Mesendoderm (in vitro differentiated cells): ENCODE data around the gene FAM209B.

Source experiments
- DNase-seq: peaks from one replicate; pipeline ENCODE4 v3.0.0; 2013
- H2AK5ac ChIP-seq: 2 replicates; pipeline ENCODE4 v1.6.1; 2013; ENCODE audit warnings: low read length, inconsistent platforms
- H2BK120ac ChIP-seq: 2 replicates; pipeline ENCODE4 v1.6.1; 2013; ENCODE audit warnings: low read depth, mild to moderate bottlenecking, low read length, moderate library complexity, mixed read lengths
- H2BK15ac ChIP-seq: replicated peaks from 2 replicates; pipeline ENCODE4 v1.6.1; 2013; ENCODE audit warnings: low read depth, mild to moderate bottlenecking, moderate library complexity
- H2BK5ac ChIP-seq: 2 replicates; pipeline ENCODE4 v1.6.1; 2013; ENCODE audit warnings: low read length, inconsistent platforms
- H3K18ac ChIP-seq: 2 replicates; pipeline ENCODE4 v1.6.1; 2013; ENCODE audit warnings: mild to moderate bottlenecking, low read length, mixed read lengths
- H3K23ac ChIP-seq: one replicate; pipeline ENCODE4 v1.6.1; 2013; ENCODE audit warnings: low read length
- H3K27ac ChIP-seq: 2 replicates; pipeline ENCODE4 v1.5.1; 2013; ENCODE audit warnings: low read depth, mild to moderate bottlenecking, inconsistent platforms, low read length, moderate library complexity
- H3K27me3 ChIP-seq: 2 replicates; pipeline ENCODE4 v1.6.1; 2013; ENCODE audit warnings: low read length, control low read depth, mild to moderate bottlenecking, inconsistent platforms; ENCODE audit not compliant: insufficient read depth, poor library complexity
- H3K36me3 ChIP-seq: 2 replicates; pipeline ENCODE4 v1.6.1; 2013; ENCODE audit warnings: low read length, inconsistent platforms; ENCODE audit not compliant: control insufficient read depth, insufficient read depth
- H3K4ac ChIP-seq: one replicate; pipeline ENCODE4 v1.6.1; 2013; ENCODE audit warnings: low read depth, mild to moderate bottlenecking, low read length, moderate library complexity
- H3K4me1 ChIP-seq: 2 replicates; pipeline ENCODE4 v1.6.1; 2013; ENCODE audit warnings: low read depth, low read length, inconsistent platforms; ENCODE audit not compliant: control insufficient read depth
- H3K4me2 ChIP-seq: 2 replicates; pipeline ENCODE4 v1.6.1; 2013; ENCODE audit warnings: low read length
- H3K4me3 ChIP-seq: 2 replicates; pipeline ENCODE4 v1.5.1; 2013; ENCODE audit warnings: mild to moderate bottlenecking, low read length
- H3K56ac ChIP-seq: one replicate; pipeline ENCODE4 v1.6.1; 2013; ENCODE audit warnings: low read length
- H3K79me1 ChIP-seq: 2 replicates; pipeline ENCODE4 v1.6.1; 2013; ENCODE audit warnings: low read length, inconsistent platforms
- H3K79me2 ChIP-seq: 2 replicates; pipeline ENCODE4 v1.6.1; 2013; ENCODE audit warnings: mild to moderate bottlenecking, low read length; ENCODE audit not compliant: control insufficient read depth, insufficient read depth
- H3K9ac ChIP-seq: 2 replicates; pipeline ENCODE4 v1.6.1; 2013; ENCODE audit warnings: low read length, inconsistent platforms
- H4K5ac ChIP-seq: one replicate; pipeline ENCODE4 v1.6.1; 2013; ENCODE audit warnings: low read length
- H4K8ac ChIP-seq: one replicate; pipeline ENCODE4 v1.6.1; 2013; ENCODE audit warnings: low read depth, mild to moderate bottlenecking, control low read depth, low read length, moderate library complexity
- WGBS: extraction: QIAGEN DNeasy Blood & Tissue Kit; methylation state at CpG from one replicate; pipeline ENCODE4 v1.1.7; 2013; ENCODE audit warnings: low lambda C conversion rate, missing lambda C conversion rate; ENCODE audit not compliant: insufficient coverage; ENCODE audit errors: extremely low coverage; 5-methylcytosine and 5-hydroxymethylcytosine counted together

The FAM209B gene

GRCh38 chr20:56517211-56517610, 15.8 kb upstream of the FAM209B start:
- Histone ChIP-seq H3K9ac (no peak overlapping the region), H3K4ac (no peak overlapping the region), H2AK5ac (no peak overlapping the region), H2BK5ac (no peak overlapping the region), H4K5ac (no peak overlapping the region), H3K18ac (no peak overlapping the region), H2BK120ac (no peak overlapping the region), H3K23ac (no peak overlapping the region), H3K4me2 (no peak overlapping the region), H3K27ac (no peak overlapping the region), H3K79me2 (no peaks in the 10 kb centered on the region), H3K36me3 (peaks cover 13% of the 10 kb centered on the region), H3K27me3 (no peaks in the 10 kb centered on the region), H3K4me1 (peaks cover 4% of the 10 kb centered on the region), H2BK15ac (no peak overlapping the region), H3K79me1 (no peaks in the 10 kb centered on the region), H4K8ac (no peak overlapping the region), H3K4me3 (no peak overlapping the region), H3K56ac (no peak overlapping the region)
- no peak for DNase-seq
- WGBS: no CpG with 5 or more reads among the region's 7 CpGs

DNA sequence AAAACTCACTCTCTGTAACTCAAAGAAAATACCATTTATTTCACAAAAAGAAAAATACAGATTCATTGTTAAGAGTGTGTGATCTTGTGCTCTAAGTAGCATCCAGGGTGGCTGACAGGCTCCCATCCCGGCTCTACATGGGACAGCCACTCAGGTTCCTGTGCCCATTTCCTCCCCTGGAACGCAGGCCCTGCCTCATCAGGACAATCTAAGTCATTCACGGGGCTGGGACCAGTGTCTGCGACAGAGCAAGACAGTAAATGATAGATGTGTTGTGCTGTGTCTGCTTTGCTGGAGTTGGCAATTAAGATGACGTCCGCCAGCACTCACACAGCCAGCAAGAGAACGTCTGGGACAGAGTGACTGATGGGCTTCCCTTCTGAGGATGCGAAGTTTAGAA, 15.4 kb upstream of the FAM209B start:
- Histone ChIP-seq H3K4me3 (no peak overlapping the region), H3K18ac (no peak overlapping the region), H4K5ac (no peak overlapping the region), H3K36me3 (peaks cover 11% of the 10 kb centered on the region), H3K23ac (no peak overlapping the region), H3K27me3 (no peaks in the 10 kb centered on the region), H3K79me1 (no peaks in the 10 kb centered on the region), H3K79me2 (no peaks in the 10 kb centered on the region), H2BK120ac (no peak overlapping the region), H3K27ac (no peak overlapping the region), H2AK5ac (no peak overlapping the region), H2BK5ac (no peak overlapping the region), H3K4ac (no peak overlapping the region), H2BK15ac (no peak overlapping the region), H3K56ac (no peak overlapping the region), H4K8ac (no peak overlapping the region), H3K4me2 (no peak overlapping the region), H3K9ac (no peak overlapping the region), H3K4me1 (peaks cover 4% of the 10 kb centered on the region)
- DNase-seq: no peak
- WGBS: no CpG with 5 or more reads among the region's 8 CpGs

DNA sequence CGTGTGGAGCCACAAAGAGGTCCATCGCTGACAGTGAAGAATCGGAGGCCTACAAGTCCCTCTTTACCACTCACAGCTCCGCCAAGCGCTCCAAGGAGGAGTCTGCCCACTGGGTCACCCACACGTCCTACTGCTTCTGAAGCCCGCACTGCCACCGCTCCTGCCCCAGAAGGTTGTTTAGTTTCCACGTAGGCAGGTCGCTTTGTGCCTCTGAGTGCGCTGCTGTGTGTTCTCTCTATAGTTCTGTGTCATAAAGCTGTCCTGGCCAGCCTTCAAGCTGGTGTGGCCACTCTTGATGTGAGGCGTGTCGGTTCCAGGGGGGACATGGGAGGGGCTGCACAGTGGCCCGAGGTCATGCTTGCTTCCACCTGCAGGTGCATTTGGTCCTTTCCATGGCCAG, 14.9 kb upstream of the FAM209B start:
- Histone ChIP-seq H3K18ac (no peak overlapping the region), H3K56ac (no peak overlapping the region), H2BK5ac (no peak overlapping the region), H4K8ac (no peak overlapping the region), H3K36me3 (peaks cover 10% of the 10 kb centered on the region), H3K4ac (no peak overlapping the region), H4K5ac (no peak overlapping the region), H2BK120ac (no peak overlapping the region), H3K4me1 (no peaks in the 10 kb centered on the region), H3K27ac (no peak overlapping the region), H3K4me2 (no peak overlapping the region), H2AK5ac (no peak overlapping the region), H2BK15ac (no peak overlapping the region), H3K79me1 (no peaks in the 10 kb centered on the region), H3K23ac (no peak overlapping the region), H3K9ac (no peak overlapping the region), H3K79me2 (no peaks in the 10 kb centered on the region), H3K27me3 (no peaks in the 10 kb centered on the region), H3K4me3 (no peak overlapping the region)
- no peak for DNase-seq
- no CpG with 5 or more reads among the region's 14 CpGs for WGBS

- H2BK120ac ChIP-seq: no peak overlapping the region
- H3K4ac ChIP-seq: no peak overlapping the region
- DNase-seq: no peak
- H2BK15ac ChIP-seq: no peak overlapping the region
- no peaks in the 10 kb centered on the region for H3K79me2 ChIP-seq
- no peak overlapping the region for H3K9ac ChIP-seq
- no peak overlapping the region for H3K4me3 ChIP-seq
- no peak overlapping the region for H3K18ac ChIP-seq
- no peak overlapping the region for H2BK5ac ChIP-seq
- no peaks in the 10 kb centered on the region for H3K79me1 ChIP-seq
- no peak overlapping the region for H2AK5ac ChIP-seq
- H3K4me1 ChIP-seq: no peaks in the 10 kb centered on the region
- no peak overlapping the region for H3K4me2 ChIP-seq
- H3K27me3 ChIP-seq: no peaks in the 10 kb centered on the region
- no peak overlapping the region for H4K8ac ChIP-seq
- H3K56ac ChIP-seq: no peak overlapping the region
- H3K23ac ChIP-seq: no peak overlapping the region
- H3K27ac ChIP-seq: no peak overlapping the region
- no peak overlapping the region for H4K5ac ChIP-seq
- H3K36me3 ChIP-seq: peaks cover 9% of the 10 kb centered on the region
- WGBS: no CpG with 5 or more reads among the region's 10 CpGs
These were observed 14.2 kb upstream of the FAM209B start for GRCh38 chr20:56518721-56519398.

DNA sequence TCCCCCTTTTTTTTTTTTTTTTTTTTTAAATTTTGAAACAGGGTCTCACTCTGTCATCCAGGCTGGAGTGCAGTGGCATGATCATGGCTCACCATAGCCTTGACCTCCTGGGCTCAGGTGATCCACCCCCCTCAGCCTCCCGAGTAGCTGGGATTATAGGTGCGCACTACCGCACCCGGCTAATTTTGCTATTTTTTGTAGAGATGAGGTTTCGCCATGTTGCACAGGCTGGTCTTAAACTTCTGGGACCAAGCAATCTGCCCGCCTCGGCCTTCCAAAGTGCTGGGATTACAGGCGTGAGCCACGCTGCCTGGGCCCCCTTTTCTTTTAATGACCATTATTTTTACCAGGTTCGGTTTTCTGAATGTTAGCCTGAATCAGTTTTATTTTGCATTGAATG, 13.5 kb upstream of the FAM209B start:
- Histone ChIP-seq H3K23ac (no peak overlapping the region), H2BK15ac (no peak overlapping the region), H2BK5ac (no peak overlapping the region), H3K56ac (no peak overlapping the region), H2BK120ac (no peak overlapping the region), H3K9ac (no peak overlapping the region), H3K4me2 (no peak overlapping the region), H3K4ac (no peak overlapping the region), H3K27me3 (no peaks in the 10 kb centered on the region), H2AK5ac (no peak overlapping the region), H3K36me3 (peaks cover 8% of the 10 kb centered on the region), H3K79me2 (no peaks in the 10 kb centered on the region), H4K5ac (no peak overlapping the region), H3K4me3 (no peak overlapping the region), H3K4me1 (no peaks in the 10 kb centered on the region), H3K27ac (no peak overlapping the region), H3K79me1 (no peaks in the 10 kb centered on the region), H4K8ac (no peak overlapping the region), H3K18ac (no peak overlapping the region)
- no CpG with 5 or more reads among the region's 10 CpGs for WGBS
- no peak for DNase-seq

GRCh38 chr20:56520180-56520579, 12.9 kb upstream of the FAM209B start:
- no peak overlapping the region for H3K18ac ChIP-seq
- DNase-seq: no peak
- no peak overlapping the region for H2BK15ac ChIP-seq
- H3K79me1 ChIP-seq: no peaks in the 10 kb centered on the region
- no peak overlapping the region for H3K9ac ChIP-seq
- H4K8ac ChIP-seq: no peak overlapping the region
- H4K5ac ChIP-seq: no peak overlapping the region
- no peak overlapping the region for H3K4me2 ChIP-seq
- no peak overlapping the region for H2AK5ac ChIP-seq
- no peak overlapping the region for H3K56ac ChIP-seq
- WGBS: no CpG with 5 or more reads among the region's 10 CpGs
- H2BK120ac ChIP-seq: no peak overlapping the region
- H2BK5ac ChIP-seq: no peak overlapping the region
- H3K27ac ChIP-seq: no peak overlapping the region
- H3K36me3 ChIP-seq: peaks cover 8% of the 10 kb centered on the region
- H3K4me1 ChIP-seq: no peaks in the 10 kb centered on the region
- H3K27me3 ChIP-seq: no peaks in the 10 kb centered on the region
- H3K4ac ChIP-seq: no peak overlapping the region
- H3K23ac ChIP-seq: no peak overlapping the region
- H3K79me2 ChIP-seq: no peaks in the 10 kb centered on the region
- no peak overlapping the region for H3K4me3 ChIP-seq
